ENCODE results near the gene TXNRD2.

The TXNRD2 gene

DNA sequence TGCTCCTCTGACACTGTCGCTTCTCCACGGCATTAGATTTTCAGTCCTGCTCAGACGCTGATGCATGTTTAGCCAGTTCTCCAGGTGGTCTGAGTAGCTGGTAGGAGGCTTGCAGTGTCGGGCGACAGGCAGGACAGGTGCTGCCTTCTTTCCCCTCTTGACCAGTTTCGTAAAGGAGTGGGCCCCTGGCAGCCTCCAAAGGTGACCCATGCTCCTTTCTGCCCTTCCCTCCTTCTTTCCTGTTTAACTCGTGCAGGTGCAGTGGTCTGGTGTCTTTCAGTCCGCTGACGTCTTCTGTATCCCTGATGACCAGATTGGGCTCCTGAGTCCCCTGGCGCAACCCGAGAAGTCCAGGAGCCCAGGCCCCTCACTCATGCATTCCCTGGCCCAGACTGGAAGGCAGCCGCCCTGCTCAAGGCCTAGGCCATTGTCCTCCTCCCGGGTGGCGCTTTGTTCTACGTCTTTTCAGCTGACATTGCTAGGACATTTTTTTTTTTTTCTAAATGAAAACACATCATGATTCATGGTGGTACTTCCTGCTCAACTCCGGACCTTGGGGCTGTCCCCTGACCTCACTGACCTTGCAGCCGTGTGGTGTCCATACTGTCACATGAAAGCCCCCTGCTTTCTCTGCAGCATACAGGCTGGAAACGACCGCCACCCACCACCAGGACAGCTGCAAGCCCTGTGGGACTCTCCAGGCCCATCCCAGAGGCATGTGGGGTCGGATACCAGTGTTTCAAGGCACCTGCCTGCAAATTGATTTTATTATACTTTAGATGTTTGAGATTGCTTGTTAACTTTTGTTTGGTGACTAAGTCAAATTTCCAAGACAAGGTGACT, 25.5 kb upstream of the TXNRD2 start:
- no peak for DNase-seq (ENCODE audit: low spot score)

DNA sequence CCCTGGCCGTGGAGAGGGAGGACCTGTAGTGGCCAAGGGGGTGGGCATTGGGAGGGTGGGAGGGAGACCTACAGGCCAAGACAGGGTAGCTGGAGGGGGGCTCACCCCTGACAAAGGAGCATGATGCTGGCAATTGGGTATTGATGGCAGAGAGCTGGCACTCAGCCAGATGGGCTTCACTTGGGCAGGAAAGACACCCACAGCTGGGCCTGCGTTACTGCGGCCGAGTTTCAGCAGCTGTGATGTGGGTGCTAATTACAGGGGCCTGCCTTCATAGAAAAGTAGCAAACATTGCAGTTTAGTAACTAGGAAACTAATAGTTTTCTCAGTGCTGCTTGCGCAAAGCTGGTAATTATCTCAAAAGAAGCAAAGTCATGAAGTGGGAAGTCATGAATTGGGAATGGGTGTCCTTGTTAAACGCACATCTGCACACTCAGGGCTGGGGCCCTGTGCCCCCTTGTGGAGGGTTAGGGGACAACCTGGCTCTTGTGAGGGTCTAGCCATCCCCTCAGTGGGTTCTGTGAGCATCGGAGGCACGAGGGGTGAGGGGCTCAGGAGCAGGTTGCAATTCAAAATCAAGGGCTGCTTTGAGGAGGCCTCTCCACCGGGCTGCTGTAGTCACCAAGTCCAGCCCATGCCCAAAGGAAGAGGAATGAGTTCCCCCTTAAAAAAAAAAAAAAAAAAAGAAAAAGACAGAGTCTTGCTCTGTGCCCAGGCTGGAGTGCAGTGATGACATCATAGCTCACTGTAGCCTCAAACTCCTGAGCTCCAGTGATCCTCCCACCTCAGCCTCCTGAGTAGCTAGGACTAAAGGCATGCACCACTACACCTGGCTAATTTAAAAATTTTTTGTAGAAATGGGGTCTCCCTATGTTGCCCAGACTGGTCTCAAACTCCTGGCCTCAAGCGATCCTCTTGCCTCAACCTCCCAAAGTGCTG, 24.4 kb upstream of the TXNRD2 start:
- DNase-seq (ENCODE audit: low spot score), result no peak

DNA sequence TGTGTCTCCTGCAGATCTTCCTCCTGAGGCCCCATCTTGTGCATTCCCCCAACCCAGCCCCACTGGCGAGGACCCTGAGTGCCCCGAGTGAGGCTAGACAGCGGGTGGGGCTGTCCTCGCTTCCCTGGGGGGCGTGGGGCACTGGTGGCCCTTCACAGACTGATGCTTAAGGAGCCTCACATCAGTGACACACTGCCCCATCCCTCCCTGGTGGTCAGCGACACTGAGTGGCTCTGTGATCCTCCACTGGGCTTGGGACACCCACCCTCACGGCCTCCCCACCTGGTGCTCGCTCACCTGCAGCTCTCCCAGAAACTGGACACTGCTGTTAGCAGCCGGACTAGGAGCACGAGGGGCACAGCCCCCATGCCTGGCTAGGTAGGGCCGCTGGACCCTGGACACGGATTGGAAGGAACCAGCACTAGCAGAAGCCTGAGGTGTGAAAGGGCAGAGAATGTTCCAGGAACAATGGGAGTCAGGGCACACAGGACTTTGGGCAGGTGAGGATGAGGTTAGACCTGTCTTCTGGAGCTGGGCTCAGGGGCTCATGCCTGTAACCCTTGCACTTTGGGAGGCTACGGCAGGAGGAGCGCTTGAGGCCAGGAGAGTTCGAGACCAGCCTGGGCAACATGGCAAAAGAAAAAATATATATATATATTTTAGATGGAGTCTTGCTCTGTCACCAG, 23.2 kb upstream of the TXNRD2 start:
- DNase-seq (ENCODE audit: low spot score), result no peak

DNA sequence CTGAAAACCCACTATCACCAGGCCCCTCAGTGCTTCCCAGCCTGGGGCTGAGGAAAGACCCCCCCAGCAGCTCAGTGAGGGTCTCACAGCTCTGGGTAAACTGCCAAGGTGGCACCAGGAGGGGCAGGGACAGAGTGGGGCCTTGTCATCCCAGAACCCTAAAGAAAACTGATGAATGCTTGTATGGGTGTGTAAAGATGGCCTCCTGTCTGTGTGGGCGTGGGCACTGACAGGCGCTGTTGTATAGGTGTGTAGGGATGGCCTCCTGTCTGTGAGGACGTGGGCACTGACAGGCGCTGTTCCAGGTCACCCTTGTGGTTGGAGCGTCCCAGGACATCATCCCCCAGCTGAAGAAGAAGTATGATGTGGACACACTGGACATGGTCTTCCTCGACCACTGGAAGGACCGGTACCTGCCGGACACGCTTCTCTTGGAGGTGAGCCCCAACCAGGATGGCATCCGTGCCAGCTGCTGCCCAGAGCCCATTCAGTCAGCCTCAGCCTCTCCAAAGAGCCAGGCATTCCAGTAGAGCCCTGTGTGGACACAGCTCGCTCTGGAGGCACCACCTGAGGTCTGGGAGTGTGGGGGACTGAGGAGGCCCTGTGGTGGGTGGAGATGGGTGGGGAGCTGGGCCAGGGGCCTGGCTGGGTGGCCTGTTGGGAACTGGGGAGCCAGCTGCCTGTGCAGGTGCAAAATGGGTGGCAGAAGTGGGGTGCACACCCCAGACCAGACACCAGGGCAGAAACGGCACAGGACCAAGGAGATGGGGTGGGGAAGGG, 22.4 kb upstream of the TXNRD2 start:
- DNase-seq (ENCODE audit: low spot score), result no peak

DNA sequence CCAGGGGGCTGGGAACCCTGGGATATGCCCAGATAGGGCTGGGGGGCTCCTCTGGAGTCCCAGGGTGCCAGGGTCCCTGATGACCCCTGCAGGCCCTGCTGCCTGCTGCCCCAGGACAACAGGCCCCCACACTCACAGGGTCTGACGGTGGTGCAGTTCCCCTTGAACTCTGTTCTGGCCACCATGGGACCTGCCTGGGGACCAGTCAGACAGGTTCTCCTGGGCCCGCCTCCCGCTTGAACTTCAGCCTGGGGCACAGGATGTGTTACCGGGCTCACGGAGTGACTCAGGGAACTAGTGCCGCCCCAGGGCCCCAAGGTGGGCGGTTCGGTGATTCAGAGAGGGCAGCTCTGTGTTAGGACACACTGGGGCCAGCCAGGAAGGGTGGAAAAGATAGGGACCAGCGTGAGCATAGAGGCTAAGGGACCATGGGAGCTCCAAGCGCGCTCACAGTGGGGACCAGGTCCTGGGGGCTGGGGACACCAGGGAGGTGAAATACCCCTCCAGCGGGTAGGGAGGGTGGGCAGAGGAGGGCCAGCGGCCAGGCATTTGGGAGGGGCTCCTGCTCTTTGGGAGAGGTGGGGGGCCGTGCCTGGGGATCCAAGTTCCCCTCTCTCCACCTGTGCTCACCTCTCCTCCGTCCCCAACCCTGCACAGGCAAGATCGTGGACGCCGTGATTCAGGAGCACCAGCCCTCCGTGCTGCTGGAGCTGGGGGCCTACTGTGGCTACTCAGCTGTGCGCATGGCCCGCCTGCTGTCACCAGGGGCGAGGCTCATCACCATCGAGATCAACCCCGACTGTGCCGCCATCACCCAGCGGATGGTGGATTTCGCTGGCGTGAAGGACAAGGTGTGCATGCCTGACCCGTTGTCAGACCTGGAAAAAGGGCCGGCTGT, 21.5 kb upstream of the TXNRD2 start:
- no peak for DNase-seq (ENCODE audit: low spot score)

DNA sequence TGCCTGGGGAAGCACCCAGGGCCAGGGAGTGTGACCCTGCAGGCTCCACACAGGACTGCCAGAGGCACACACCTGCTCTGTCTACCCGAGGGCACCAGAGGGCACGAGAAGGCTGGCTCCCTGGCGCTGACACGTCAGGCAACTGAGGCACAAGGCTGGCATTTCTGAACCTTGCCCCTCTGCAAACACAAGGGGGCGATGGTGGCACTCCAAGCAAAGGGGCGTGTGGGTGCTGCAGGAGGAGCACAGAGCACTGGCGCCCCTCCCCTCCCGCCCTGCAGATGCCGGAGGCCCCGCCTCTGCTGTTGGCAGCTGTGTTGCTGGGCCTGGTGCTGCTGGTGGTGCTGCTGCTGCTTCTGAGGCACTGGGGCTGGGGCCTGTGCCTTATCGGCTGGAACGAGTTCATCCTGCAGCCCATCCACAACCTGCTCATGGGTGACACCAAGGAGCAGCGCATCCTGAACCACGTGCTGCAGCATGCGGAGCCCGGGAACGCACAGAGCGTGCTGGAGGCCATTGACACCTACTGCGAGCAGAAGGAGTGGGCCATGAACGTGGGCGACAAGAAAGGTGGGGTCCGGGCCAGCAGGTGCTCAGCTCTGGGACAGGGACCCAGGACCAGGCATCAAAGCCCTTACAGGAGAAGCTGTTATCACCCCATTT, 20.8 kb upstream of the TXNRD2 start:
- peak; percentile 36 for DNase-seq (ENCODE audit: low spot score)

DNA sequence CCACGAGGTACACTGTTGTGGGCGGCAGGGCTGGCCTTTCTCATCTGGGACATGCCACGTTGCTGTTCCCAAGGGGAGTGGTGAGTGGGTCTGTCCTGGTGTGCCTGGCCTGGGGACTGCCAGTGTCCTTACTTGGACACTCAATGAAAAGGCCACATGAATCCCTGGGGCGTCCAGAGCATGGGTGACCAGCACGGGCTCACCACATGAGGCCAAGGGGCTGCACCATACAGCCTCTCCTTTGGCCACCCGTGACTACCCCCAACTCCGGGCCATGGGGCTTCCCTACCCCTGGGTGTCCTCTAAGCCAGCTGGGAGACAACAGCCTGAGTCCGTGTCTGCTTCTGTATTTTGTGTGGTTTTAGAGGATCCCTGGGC, 20.2 kb upstream of the TXNRD2 start:
- DNase-seq (ENCODE audit: low spot score), result no peak

- DNase-seq (ENCODE audit: low spot score), result no peak
These were observed 19.6 kb upstream of the TXNRD2 start for GRCh38 chr22:19961201-19961580.

GRCh38 chr22:19960491-19961200, 19.0 kb upstream of the TXNRD2 start:
- no peak for DNase-seq (ENCODE audit: low spot score)

- DNase-seq (ENCODE audit: low spot score), result no peak
These were observed 18.2 kb upstream of the TXNRD2 start for GRCh38 chr22:19959587-19960490.

GRCh38 chr22:19959043-19959586, 17.5 kb upstream of the TXNRD2 start:
- DNase-seq (ENCODE audit: low spot score), result no peak

- no peak for DNase-seq (ENCODE audit: low spot score)
These were observed 16.7 kb upstream of the TXNRD2 start for GRCh38 chr22:19958083-19959042.

- DNase-seq (ENCODE audit: low spot score), result no peak
These were observed 15.8 kb upstream of the TXNRD2 start for GRCh38 chr22:19957445-19957844.

GRCh38 chr22:19955241-19956128, 13.9 kb upstream of the TXNRD2 start:
- DNase-seq (ENCODE audit: low spot score), result no peak

GRCh38 chr22:19951346-19951745, 9.7 kb upstream of the TXNRD2 start:
- no peak for DNase-seq (ENCODE audit: low spot score)

Measured in CD4-positive, alpha-beta T cell treated with Interleukin-6 at 100 ng/mL for 8 hours (primary cell).